H1 (cell line): ENCODE measurements around the gene PRKCZ. TPM values are rescaled to one million over a fixed set of nuclear protein-coding genes. Genes with fewer than 3 reads are reported as not detected.

Experiments used
- CTCF ChIA-PET: fragments of 300-600 bp; sonication (Branson Sonifier 250); formaldehyde crosslinking; loops from one replicate; lab custom pipeline; 2021; ENCODE audit not compliant: partially characterized antibody; lab: Charles Lee
- POLR2A ChIA-PET: fragments of 300-600 bp; sonication (Branson Sonifier 250); formaldehyde crosslinking; loops from one replicate; lab custom pipeline; 2021; ENCODE audit warnings: inconsistent platforms; ENCODE audit not compliant: partially characterized antibody; lab: Charles Lee
- DNase-seq, 2 experiments: peaks; one replicate each; pipeline versions ENCODE4 v3.0.0 to v3.0.0-alpha.2; 2010 to 2022; ENCODE audit warnings: low spot score in 2 of 2, low read depth in 1 of 2, mixed read lengths in 1 of 2
- FAIRE-seq: peaks from 2 replicates; lab custom pipeline; 2011; peaks lifted over from hg19 to GRCh38; lab: Jason Lieb, UNC
- H2AFZ ChIP-seq: 2 replicates; pipeline ENCODE4 v1.8.1; 2012; ENCODE audit warnings: low read length, inconsistent platforms
- H2AK5ac ChIP-seq: 2 replicates; pipeline ENCODE4 v1.6.1; 2013; ENCODE audit warnings: low read depth, low read length
- H2BK120ac ChIP-seq: replicated peaks from 2 replicates; pipeline ENCODE3; 2013; ENCODE audit warnings: low read depth, low read length, inconsistent platforms
- H2BK12ac ChIP-seq: 2 replicates; pipeline ENCODE4 v1.6.1; 2013; ENCODE audit warnings: low read depth, low read length
- H2BK15ac ChIP-seq: 2 replicates; pipeline ENCODE4 v1.6.1; 2013; ENCODE audit warnings: low read length
- H2BK20ac ChIP-seq: 2 replicates; pipeline ENCODE4 v1.6.1; 2013; ENCODE audit warnings: low read length
- H2BK5ac ChIP-seq: 2 replicates; pipeline ENCODE4 v1.6.1; 2013; ENCODE audit warnings: low read depth, low read length
- H3K14ac ChIP-seq: 2 replicates; pipeline ENCODE4 v1.6.1; 2013; ENCODE audit warnings: inconsistent platforms; ENCODE audit not compliant: insufficient read length
- H3K18ac ChIP-seq: 2 replicates; pipeline ENCODE4 v1.6.1; 2013; ENCODE audit warnings: low read length; ENCODE audit errors: extremely low read depth
- H3K23ac ChIP-seq: 2 replicates; pipeline ENCODE4 v1.6.1; 2013; ENCODE audit warnings: inconsistent platforms; ENCODE audit not compliant: insufficient read length
- H3K23me2 ChIP-seq: 2 replicates; pipeline ENCODE4 v1.6.1; 2013; ENCODE audit warnings: low read depth, low read length
- H3K27ac ChIP-seq: 2 replicates; pipeline ENCODE4 v1.6.1; 2011; ENCODE audit warnings: low read depth, low read length, inconsistent platforms
- H3K27me3 ChIP-seq, 4 experiments: replicated peaks in 1 of 4; 1 replicate in 1 of 4; 2 replicates in 3 of 4; pipeline versions ENCODE4 v1.6.1 to v1.8.1; 2011 to 2013; ENCODE audit warnings: low read length in 3 of 4, mild to moderate bottlenecking in 3 of 4, inconsistent platforms in 2 of 4, mixed read lengths in 2 of 4, moderate library complexity in 1 of 4; ENCODE audit not compliant: control insufficient read depth in 3 of 4, insufficient read depth in 3 of 4; ENCODE audit errors: extremely low read depth in 1 of 4
- H3K36me3 ChIP-seq, 4 experiments: 2 replicates each; pipeline versions ENCODE4 v1.6.1 to v1.8.1; 2011 to 2013; ENCODE audit warnings: mild to moderate bottlenecking in 4 of 4, low read length in 3 of 4, moderate library complexity in 2 of 4, control low read depth in 1 of 4, inconsistent platforms in 1 of 4; ENCODE audit not compliant: insufficient read depth in 4 of 4, control insufficient read depth in 2 of 4
- H3K4ac ChIP-seq: replicated peaks from 2 replicates; pipeline ENCODE3; 2013; ENCODE audit warnings: low read length, low read depth, mixed read lengths, inconsistent platforms; ENCODE audit not compliant: insufficient read length
- H3K4me1 ChIP-seq, 4 experiments: replicated peaks in 1 of 4; 1 replicate in 1 of 4; 2 replicates in 3 of 4; pipeline versions ENCODE4 v1.6.1 to v1.8.1; 2011 to 2013; ENCODE audit warnings: low read length in 3 of 4, inconsistent platforms in 2 of 4, mixed read lengths in 1 of 4; ENCODE audit not compliant: insufficient read depth in 4 of 4, control insufficient read depth in 3 of 4
- H3K4me2 ChIP-seq, 2 experiments: 2 replicates each; pipeline versions ENCODE4 v1.6.1 to v1.8.1; 2011 to 2013; ENCODE audit warnings: low read depth in 2 of 2, low read length in 2 of 2, control low read depth in 1 of 2, inconsistent platforms in 1 of 2, mild to moderate bottlenecking in 1 of 2; ENCODE audit not compliant: insufficient read depth in 1 of 2
- H3K4me3 ChIP-seq, 4 experiments: fragments of 200-600, 300-600 bp in 1 of 4; sonication (generic), shearing (Covaris generic), sonication (Bioruptor Twin) in 1 of 4; 2 replicates each; pipeline versions ENCODE4 v1.5.1 to v1.8.1; 2011 to 2016; ENCODE audit warnings: low read length in 4 of 4, low read depth in 3 of 4, control low read depth in 2 of 4, inconsistent platforms in 2 of 4, mild to moderate bottlenecking in 2 of 4, mixed read lengths in 1 of 4, moderate library complexity in 1 of 4; ENCODE audit not compliant: insufficient read depth in 2 of 4; ENCODE audit errors: extremely low read depth in 1 of 4
- H3K56ac ChIP-seq: replicated peaks from 2 replicates; pipeline ENCODE3; 2013; ENCODE audit warnings: low read depth, mild to moderate bottlenecking, mixed read lengths, low read length, inconsistent platforms; ENCODE audit not compliant: insufficient read length
- H3K79me1 ChIP-seq: 2 replicates; pipeline ENCODE4 v1.6.1; 2013; ENCODE audit warnings: low read depth, low read length, control low read depth
- H3K79me2 ChIP-seq, 2 experiments: 2 replicates each; pipeline versions ENCODE4 v1.6.1 to v1.8.1; 2012 to 2013; ENCODE audit warnings: low read length in 2 of 2, mild to moderate bottlenecking in 2 of 2, inconsistent platforms in 1 of 2; ENCODE audit not compliant: insufficient read depth in 2 of 2, control insufficient read depth in 1 of 2
- H3K9ac ChIP-seq, 4 experiments: replicated peaks in 1 of 4; 1 replicate in 1 of 4; 2 replicates in 3 of 4; pipeline versions ENCODE4 v1.6.1 to v1.8.1; 2011 to 2013; ENCODE audit warnings: low read depth in 3 of 4, low read length in 3 of 4, control low read depth in 2 of 4, mild to moderate bottlenecking in 2 of 4, moderate library complexity in 2 of 4, inconsistent platforms in 1 of 4; ENCODE audit errors: extremely low read depth in 1 of 4
- H3K9me3 ChIP-seq, 2 experiments: 2 replicates each; pipeline versions ENCODE4 v1.6.1 to v1.8.1; 2012 to 2013; ENCODE audit warnings: mild to moderate bottlenecking in 2 of 2, moderate library complexity in 2 of 2, control low read depth in 1 of 2, inconsistent platforms in 1 of 2, low read depth in 1 of 2, low read length in 1 of 2, mixed read lengths in 1 of 2; ENCODE audit not compliant: insufficient read depth in 2 of 2
- H4K20me1 ChIP-seq, 2 experiments: replicated peaks in 1 of 2; 2 replicates each; pipeline versions ENCODE3 to v1.8.1; 2011 to 2013; ENCODE audit warnings: inconsistent platforms in 2 of 2, low read length in 2 of 2, mild to moderate bottlenecking in 1 of 2; ENCODE audit not compliant: insufficient read depth in 2 of 2, control insufficient read depth in 1 of 2
- H4K5ac ChIP-seq: 2 replicates; pipeline ENCODE4 v1.6.1; 2013; ENCODE audit warnings: low read length, low read depth, mixed read lengths, inconsistent platforms; ENCODE audit not compliant: insufficient read length
- H4K8ac ChIP-seq: 2 replicates; pipeline ENCODE4 v1.8.0; 2013; ENCODE audit warnings: mild to moderate bottlenecking, moderate library complexity, low read length, inconsistent platforms; ENCODE audit not compliant: insufficient read depth; ENCODE audit errors: extremely low read depth
- H4K91ac ChIP-seq: replicated peaks from 2 replicates; pipeline ENCODE3; 2013; ENCODE audit warnings: low read length, mixed read lengths, inconsistent platforms; ENCODE audit not compliant: insufficient read length
- EGR1 ChIP-seq: IDR thresholded peaks from 2 replicates; pipeline ENCODE4 v1.6.1; 2011; ENCODE audit warnings: low read depth, low read length, borderline replicate concordance
- GTF2F1 ChIP-seq: IDR thresholded peaks from 2 replicates; pipeline ENCODE4 v1.6.1; 2012; ENCODE audit warnings: low read depth, low read length, improper control_type of control experiment, borderline replicate concordance
- HDAC6 ChIP-seq: IDR thresholded peaks from one replicate; pipeline ENCODE4 v1.7.1; 2012; ENCODE audit warnings: low read depth, mild to moderate bottlenecking, inconsistent platforms, low read length, moderate library complexity
- RXRA ChIP-seq: IDR thresholded peaks from 2 replicates; pipeline ENCODE4 v1.6.1; 2011; ENCODE audit warnings: low read depth, mild to moderate bottlenecking, low read length, moderate library complexity; ENCODE audit not compliant: insufficient read depth
- SP1 ChIP-seq: IDR thresholded peaks from 2 replicates; pipeline ENCODE4 v1.6.1; 2011; ENCODE audit warnings: low read depth, low read length
- WGBS, 2 experiments: shearing (Covaris generic) in 1 of 2; methylation state at CpG; one replicate each; pipeline versions ENCODE4 v1.1.6 to v1.1.7; 2013 to 2015; ENCODE audit warnings: low lambda C conversion rate in 2 of 2, mixed read lengths in 2 of 2, inconsistent platforms in 1 of 2, low coverage in 1 of 2, missing lambda C conversion rate in 1 of 2; ENCODE audit not compliant: insufficient replicate concordance in 2 of 2, insufficient coverage in 1 of 2, insufficient read length in 1 of 2; ENCODE audit errors: extremely low coverage in 1 of 2, missing lambda C conversion rate in 1 of 2; 5-methylcytosine and 5-hydroxymethylcytosine counted together
- polyA plus RNA-seq, 7 experiments: library from polyadenylated mRNA; depleted of rRNA in 3 of 7; stranded (reverse) in 5 of 7; unstranded in 2 of 7; fragments of >200 nt in 5 of 7; fragments of 200-250 nt in 2 of 7; gene quantifications; 1 replicate in 5 of 7; 2 replicates in 1 of 7; 4 replicates in 1 of 7; pipeline versions ENCODE4 v1.2.1 to v1.2.3, GENCODE V29; 2011 to 2013; ENCODE audit warnings: missing spikeins in 2 of 7, mixed read lengths in 2 of 7
- total RNA-seq: library from RNA; stranded (reverse); fragmentation: NEBNext Ultra II Directional; extraction: Animal tissue kit (Norgen Biotek cat#: 25700); gene quantifications from 2 replicates; pipeline ENCODE4 v1.2.1, GENCODE V29; 2021
- TF ChIP-seq, protein P1 (sequence below): IDR thresholded peaks from 2 replicates; pipeline ENCODE4 v1.6.1; 2011; ENCODE audit warnings: low read depth, mild to moderate bottlenecking, low read length; ENCODE audit not compliant: insufficient read depth

PRKCZ gene
- total and polyA plus RNA-seq, 2 of the 8 experiments (the other 6 are each of a cell fraction or from before 2014, with no cell fraction given), result 37.4 to 45.1 TPM

DNA sequence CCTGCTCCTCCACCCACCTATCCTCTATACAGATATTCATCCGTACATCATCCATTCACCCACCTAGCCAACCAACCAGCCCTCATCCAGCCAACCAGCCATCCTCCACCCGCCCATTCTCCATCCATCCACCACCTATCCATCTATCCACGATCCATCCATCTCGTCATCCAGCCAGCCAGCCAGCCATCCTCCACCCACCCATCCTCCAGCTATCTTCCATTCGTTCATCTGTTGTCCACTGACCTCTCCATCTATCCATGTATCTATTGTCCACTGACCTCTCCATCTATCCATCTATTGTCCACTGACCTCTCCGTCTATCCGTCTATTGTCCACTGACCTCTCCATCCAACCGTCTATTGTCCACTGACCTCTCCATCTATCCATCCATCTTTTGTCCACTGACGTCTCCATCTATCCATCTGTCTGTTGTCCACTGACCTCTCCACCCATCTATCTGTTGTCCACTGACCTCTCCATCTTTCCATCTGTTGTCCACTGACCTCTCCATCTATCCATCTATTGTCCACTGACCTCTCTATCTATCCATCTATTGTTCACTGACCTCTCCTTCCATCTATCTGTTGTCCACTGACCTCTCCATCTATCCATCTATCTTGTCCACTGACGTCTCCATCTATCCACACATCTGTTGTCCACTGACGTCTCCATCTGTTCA, 96.8 kb downstream of the PRKCZ start:
- Histone ChIP-seq H3K9me3 (no peaks in the 10 kb centered on the region), H3K36me3 (peaks cover 3 to 33% (median 17%) of the 10 kb centered on the region in 4 experiments; a peak in 6 of 8 replicates), H2BK20ac (no peak overlapping the region), H3K27ac (no peak overlapping the region), H3K4me1 (no peaks in the 10 kb centered on the region), H3K18ac (no peak overlapping the region), H3K79me1 (no peaks in the 10 kb centered on the region; the same call in 1 of the 2 replicates), H2BK5ac (no peak overlapping the region), H3K9ac (no peak overlapping the region), H2BK120ac (no peak overlapping the region), H3K79me2 (no peaks in the 10 kb centered on the region), H2BK12ac (no peak overlapping the region), H3K23ac (no peak overlapping the region), H3K23me2 (peaks cover 8% of the 10 kb centered on the region; the same call in 1 of the 2 replicates), H4K20me1 (peaks cover 0 to 6% of the 10 kb centered on the region in 2 experiments), H3K4me3 (no peak overlapping the region), H3K4me2 (no peak overlapping the region), H2BK15ac (no peak overlapping the region), H2AK5ac (no peak overlapping the region), H3K4ac (no peak overlapping the region), H3K56ac (no peak overlapping the region), H4K8ac (no peak overlapping the region), H3K14ac (no peak overlapping the region), H3K27me3 (no peaks in the 10 kb centered on the region), H4K91ac (no peak overlapping the region), H2AFZ (no peak overlapping the region), H4K5ac (no peak overlapping the region)
- FAIRE-seq (no peak), DNase-seq (no peak)
- ChIA-PET CTCF (no interaction called here), POLR2A (no interaction called here)
- TF ChIP-seq, protein P1, sequence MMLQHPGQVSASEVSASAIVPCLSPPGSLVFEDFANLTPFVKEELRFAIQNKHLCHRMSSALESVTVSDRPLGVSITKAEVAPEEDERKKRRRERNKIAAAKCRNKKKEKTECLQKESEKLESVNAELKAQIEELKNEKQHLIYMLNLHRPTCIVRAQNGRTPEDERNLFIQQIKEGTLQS, result no peak
- no peak for TF ChIP-seq GTF2F1
- TF ChIP-seq SP1, result no peak
- no peak for TF ChIP-seq RXRA
- TF ChIP-seq HDAC6, result no peak
- TF ChIP-seq EGR1, result no peak
- 90% methylated on average over 11 of the region's 11 CpGs; no CpG with 5 or more reads in 1 of the 2 experiments for WGBS, 2 experiments
